ENCODE results near the gene KIF14.

DNA sequence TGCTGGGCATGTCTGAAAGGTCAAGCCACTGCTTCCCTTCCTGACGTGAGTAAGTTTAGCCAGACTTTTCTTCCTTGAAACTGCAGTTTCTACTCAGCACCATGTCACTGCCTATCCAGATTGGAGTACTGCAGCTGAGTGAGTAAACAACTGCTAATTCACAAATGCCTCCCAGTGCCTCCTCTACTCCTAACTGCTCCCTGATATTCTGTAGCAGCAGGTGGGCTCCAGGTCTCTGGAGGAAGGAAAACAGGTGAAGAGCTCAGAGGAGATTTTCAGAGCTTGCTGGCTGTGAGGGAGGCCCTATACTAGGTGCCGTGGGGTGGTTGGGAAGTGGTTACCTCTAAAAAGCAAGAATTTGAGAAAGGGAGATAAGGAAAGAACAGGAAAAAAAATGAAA lies 96.5 kb downstream of the KIF14 start:
- TF ChIP-seq NBN (conservative IDR thresholded peaks at IDR 0.05) (no peak), NCOA2 (CRISPR knock-in tag; IDR thresholded peaks at IDR 0.05) (no peak), CBX1 (IDR thresholded peaks at IDR 0.05; ENCODE audit: low read depth) (no peak), BCL6 (CRISPR knock-in tag; IDR thresholded peaks at IDR 0.05) (no peak), TBP (CRISPR knock-in tag; IDR thresholded peaks at IDR 0.05) (no peak), SMC3 (IDR thresholded peaks at IDR 0.05; ENCODE audit: low read length) (no peak), FOXJ3 (CRISPR knock-in tag; IDR thresholded peaks at IDR 0.05; ENCODE audit: borderline replicate concordance) (no peak), FOXM1 (CRISPR knock-in tag; IDR thresholded peaks at IDR 0.05) (no peak)
- TF ChIP-seq, protein P1, sequence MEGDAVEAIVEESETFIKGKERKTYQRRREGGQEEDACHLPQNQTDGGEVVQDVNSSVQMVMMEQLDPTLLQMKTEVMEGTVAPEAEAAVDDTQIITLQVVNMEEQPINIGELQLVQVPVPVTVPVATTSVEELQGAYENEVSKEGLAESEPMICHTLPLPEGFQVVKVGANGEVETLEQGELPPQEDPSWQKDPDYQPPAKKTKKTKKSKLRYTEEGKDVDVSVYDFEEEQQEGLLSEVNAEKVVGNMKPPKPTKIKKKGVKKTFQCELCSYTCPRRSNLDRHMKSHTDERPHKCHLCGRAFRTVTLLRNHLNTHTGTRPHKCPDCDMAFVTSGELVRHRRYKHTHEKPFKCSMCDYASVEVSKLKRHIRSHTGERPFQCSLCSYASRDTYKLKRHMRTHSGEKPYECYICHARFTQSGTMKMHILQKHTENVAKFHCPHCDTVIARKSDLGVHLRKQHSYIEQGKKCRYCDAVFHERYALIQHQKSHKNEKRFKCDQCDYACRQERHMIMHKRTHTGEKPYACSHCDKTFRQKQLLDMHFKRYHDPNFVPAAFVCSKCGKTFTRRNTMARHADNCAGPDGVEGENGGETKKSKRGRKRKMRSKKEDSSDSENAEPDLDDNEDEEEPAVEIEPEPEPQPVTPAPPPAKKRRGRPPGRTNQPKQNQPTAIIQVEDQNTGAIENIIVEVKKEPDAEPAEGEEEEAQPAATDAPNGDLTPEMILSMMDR (CRISPR knock-in tag; IDR thresholded peaks at IDR 0.05) = no peak
- TF ChIP-seq, protein P2, sequence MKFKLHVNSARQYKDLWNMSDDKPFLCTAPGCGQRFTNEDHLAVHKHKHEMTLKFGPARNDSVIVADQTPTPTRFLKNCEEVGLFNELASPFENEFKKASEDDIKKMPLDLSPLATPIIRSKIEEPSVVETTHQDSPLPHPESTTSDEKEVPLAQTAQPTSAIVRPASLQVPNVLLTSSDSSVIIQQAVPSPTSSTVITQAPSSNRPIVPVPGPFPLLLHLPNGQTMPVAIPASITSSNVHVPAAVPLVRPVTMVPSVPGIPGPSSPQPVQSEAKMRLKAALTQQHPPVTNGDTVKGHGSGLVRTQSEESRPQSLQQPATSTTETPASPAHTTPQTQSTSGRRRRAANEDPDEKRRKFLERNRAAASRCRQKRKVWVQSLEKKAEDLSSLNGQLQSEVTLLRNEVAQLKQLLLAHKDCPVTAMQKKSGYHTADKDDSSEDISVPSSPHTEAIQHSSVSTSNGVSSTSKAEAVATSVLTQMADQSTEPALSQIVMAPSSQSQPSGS (CRISPR knock-in tag; IDR thresholded peaks at IDR 0.05) = no peak
- TF ChIP-seq, protein P3, sequence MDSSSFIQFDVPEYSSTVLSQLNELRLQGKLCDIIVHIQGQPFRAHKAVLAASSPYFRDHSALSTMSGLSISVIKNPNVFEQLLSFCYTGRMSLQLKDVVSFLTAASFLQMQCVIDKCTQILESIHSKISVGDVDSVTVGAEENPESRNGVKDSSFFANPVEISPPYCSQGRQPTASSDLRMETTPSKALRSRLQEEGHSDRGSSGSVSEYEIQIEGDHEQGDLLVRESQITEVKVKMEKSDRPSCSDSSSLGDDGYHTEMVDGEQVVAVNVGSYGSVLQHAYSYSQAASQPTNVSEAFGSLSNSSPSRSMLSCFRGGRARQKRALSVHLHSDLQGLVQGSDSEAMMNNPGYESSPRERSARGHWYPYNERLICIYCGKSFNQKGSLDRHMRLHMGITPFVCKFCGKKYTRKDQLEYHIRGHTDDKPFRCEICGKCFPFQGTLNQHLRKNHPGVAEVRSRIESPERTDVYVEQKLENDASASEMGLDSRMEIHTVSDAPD (CRISPR knock-in tag; IDR thresholded peaks at IDR 0.05) = no peak
- TF ChIP-seq, protein P4, sequence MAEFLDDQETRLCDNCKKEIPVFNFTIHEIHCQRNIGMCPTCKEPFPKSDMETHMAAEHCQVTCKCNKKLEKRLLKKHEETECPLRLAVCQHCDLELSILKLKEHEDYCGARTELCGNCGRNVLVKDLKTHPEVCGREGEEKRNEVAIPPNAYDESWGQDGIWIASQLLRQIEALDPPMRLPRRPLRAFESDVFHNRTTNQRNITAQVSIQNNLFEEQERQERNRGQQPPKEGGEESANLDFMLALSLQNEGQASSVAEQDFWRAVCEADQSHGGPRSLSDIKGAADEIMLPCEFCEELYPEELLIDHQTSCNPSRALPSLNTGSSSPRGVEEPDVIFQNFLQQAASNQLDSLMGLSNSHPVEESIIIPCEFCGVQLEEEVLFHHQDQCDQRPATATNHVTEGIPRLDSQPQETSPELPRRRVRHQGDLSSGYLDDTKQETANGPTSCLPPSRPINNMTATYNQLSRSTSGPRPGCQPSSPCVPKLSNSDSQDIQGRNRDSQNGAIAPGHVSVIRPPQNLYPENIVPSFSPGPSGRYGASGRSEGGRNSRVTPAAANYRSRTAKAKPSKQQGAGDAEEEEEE (CRISPR knock-in tag; IDR thresholded peaks at IDR 0.05; ENCODE audit: borderline replicate concordance) = no peak
- TF ChIP-seq, protein P5, sequence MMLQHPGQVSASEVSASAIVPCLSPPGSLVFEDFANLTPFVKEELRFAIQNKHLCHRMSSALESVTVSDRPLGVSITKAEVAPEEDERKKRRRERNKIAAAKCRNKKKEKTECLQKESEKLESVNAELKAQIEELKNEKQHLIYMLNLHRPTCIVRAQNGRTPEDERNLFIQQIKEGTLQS (CRISPR knock-in tag; IDR thresholded peaks at IDR 0.05) = no peak
